ENCODE measurements around the gene SSR3. TPM values are rescaled to one million over a fixed set of nuclear protein-coding genes. Genes with fewer than 3 reads are reported as not detected.
A peak's percentile ranks its signal among the peaks of the same experiment; 100 is the strongest.
"Not testable (repeated sequence)": the region's sequence is repeated elsewhere in the genome, so short reads cannot be mapped to it uniquely, and the experiment has no call there.

Gene SSR3
- total RNA-seq, 1 donor from 2014 or later = 74.9 TPM

DNA sequence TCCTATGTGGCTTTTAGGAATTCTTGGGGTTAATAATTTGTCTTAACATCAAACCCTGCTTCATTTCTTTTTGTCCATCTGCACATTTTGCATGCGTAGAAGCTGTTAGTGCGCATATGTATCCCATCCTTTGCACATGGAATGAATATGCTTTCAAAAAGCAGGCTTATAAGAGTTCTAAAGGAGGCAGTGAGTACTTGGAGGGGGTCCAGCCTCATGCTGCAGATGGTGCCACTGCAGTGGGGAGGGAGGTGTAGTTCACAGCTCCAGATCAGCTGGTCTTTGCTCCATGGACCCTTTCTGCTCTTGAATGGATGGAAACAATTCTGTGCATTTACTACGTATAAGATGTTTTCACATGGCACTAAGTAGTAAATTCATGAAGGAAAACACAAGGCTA lies 20.7 kb upstream of the SSR3 start:
- peak; percentile 56 for DNase-seq

DNA sequence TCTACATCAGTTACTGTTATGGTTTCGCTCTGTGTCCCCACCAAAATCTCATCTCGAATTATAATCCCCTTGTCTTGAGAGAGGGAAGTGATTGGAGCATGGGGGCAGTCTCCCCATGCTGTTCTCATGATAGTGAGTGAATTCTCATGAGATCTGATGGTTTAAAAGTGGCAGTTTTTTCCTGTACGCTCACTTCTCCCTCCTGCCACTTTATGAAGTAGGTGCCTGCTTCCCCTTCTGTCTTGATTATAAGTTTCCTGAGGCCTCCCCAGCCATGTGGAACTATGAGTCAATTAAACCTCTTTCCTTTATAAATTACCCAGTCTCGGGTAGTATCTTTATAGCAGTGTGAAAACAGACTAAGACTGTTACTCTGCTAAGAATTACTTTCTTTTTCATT lies 15.0 kb upstream of the SSR3 start:
- not testable (repeated sequence) for DNase-seq

DNA sequence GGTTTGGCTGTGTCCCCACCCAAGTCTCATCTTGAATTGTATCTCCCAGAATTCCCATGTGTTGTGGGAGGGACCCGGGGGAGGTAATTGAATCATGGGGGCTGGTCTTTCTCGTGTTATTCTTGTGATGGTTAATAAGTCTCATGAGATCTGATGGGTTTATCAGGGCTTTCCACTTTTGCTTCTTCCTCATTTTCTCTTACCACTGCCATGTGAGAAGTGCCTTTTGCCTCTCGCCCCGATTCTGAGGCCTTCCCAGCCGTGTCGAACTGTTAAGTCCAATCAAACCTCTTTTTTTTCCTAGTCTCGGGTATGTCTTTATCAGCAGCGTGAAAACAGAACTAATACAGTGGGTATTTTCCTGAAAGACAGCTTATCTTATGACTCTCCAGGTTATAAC lies 14.1 kb upstream of the SSR3 start:
- DNase-seq = not testable (repeated sequence)

DNA sequence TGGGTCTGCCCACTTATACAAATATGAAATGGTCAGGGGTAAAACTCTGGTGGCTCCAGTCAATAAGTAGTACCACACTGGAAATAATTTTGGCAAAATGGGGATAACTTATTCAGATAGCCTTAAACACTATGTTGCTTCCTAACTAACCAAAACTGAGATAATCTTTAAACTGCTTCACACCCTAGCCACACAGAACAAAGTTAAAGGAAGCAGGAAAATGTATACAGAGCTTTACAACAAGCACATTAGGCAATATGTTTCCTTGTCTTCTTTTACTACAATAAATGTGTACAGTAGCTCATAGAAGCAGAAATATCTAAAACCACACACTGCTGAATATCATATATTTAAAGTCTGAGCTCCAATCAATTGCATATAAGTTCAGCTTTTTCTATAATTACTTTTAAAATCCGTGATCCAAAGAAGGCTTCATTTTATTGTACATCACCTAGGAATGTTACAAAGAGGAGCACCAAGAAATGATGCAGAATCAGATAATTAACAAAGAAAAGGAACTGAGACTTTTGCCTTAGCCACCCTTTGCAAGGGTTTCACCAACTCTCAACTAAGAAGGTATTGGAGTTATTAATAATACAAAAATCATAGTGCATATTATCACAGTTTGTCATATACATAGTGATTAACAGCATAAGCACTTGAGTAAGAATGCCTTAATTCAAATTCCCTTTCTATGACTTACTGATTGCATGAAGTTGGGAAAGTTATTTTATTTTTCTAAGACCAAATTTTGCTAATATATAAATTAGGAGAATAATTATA lies 9.2 kb upstream of the SSR3 start:
- DNase-seq = no peak

DNA sequence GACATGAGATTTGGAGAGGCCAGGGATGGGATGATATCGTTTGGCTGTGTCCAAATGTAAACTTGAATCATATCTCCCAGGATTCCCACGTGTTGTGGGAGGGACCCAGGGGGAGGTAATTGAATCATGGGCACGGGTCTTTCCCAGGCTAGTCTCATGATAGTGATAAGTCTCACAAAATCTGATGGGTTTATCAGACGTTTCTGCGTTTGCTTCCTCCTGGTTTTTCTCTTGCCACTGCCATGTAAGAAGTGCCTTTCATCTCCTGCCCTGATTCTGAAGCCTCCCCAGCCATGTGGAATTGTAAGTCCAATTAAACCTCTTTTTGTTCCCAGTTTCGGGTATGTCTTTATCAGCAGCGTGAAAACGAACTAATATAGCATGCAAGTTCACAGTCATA lies 7.6 kb upstream of the SSR3 start:
- not testable (repeated sequence) for DNase-seq

DNA sequence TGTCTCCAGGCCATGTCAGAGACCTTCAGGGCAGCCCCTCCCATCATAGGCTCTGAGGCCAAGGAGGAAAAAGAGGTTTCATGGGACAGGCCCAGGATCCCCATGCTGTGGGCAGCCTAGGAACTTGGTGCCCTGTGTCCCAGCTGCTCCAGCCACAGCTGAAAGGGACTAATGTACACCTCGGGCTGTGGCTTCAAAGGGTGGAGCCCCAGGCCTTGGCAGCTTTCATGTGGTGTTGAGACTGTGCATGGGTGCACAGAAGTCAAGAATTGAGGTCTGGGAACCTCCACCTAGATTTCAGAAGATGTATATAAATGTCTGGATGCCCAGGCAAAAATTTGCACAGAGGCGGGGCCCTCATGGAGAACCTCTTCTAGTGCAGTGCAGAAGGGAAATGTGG lies 6.6 kb upstream of the SSR3 start:
- no peak for DNase-seq

DNA sequence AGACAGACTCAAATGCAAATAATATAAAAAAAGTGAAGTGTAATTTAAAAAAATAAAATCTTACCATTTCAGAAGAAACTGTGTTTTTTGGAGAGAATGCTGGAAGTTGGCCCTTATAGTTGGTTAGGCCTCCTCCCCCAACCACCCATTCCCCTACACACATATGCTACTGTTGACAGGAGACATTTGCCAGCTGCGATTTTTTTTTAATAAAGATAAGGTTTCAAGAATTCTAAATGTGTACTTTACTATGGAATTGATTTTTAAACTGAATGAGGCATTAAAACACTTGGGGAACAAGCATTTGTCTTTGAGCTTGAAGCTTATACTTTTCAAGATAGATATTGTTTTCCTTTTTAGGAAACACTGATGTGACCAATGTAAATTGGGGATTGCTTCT lies 4.4 kb upstream of the SSR3 start:
- peak; percentile 69 for DNase-seq

DNA sequence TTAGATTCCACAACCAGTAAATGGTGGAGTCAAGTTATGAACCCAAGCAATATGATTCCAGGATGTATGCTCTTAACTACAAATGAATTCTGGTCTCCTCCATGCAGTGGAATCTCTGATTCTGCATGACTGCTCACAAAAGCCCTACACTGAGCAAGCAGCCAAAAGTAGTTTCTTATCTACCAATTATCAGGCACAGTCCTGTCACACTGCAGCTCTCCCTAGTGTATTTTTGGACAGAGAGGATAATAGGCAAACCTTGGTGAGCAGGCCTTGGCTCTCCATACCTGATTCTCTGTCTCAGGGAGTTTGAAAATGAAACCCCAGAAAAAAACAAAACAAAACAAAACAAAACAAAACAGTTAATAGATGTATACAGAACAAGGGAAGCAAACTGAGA lies 3.5 kb upstream of the SSR3 start:
- DNase-seq = no peak

DNA sequence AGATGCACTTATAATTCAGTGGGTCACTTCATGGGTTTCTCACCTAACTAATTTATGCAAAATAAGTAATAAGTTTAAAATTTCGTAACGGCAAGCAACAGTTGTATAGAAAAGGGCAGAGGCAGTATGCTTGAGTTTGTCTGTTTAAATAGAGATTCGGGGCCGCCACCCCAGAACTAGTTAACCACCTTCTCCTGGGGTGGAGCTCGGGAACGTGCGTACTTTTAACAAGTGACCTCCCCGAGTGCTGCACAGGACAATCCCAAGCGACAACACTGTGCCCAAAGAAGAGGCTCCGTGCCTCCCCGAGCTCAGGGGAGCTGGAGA lies 439 bp downstream of the SSR3 start:
- no peak for DNase-seq

DNA sequence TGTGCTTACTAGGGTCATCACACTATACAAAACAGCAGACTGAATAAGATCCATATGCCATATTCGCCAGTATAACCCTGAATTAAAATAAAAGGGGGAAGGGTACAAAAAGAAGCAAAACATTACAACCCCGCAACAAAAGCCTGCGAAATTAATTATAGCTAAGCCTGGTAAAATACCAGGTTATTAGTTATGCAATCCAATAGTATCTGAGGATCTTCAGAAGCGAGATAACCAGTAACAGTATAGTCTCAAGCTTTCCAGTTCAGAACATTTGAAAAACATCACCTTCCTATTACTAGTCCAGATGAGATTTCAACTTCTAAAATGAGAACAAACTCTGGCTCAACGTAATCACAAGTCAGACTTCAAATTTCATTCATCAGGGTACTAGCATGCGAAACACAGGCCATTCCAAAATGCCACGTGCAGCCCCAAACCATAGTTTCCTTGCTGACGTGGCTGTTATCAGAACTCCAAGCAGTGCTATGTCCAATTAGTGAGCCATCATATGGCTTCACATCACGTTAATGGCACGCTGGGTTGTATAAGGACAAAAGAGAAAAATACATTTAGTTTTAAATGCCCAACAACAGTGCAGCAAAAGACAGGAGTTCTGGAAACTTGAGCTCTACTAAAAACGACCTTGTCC lies 1.1 kb downstream of the SSR3 start:
- peak; percentile 55 for DNase-seq

DNA sequence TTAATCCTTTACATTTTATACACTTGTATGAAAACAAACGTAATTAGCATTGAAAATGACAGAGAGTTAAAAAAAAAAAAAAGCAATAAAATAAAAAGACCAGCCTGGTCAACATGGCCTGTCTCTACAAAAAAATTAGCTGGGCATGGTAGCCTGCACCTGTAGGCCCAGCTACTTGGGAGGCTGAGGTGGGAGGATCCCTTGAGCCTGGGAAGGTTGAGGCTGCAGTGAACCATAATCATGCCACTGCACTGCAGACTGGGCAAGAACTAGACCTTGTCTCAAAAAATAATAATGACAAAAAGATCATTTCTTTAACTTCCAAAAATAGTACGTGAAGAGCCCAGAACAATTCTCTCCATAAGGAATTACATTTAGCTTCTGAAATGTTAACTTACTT lies 1.9 kb downstream of the SSR3 start:
- DNase-seq = no peak

DNA sequence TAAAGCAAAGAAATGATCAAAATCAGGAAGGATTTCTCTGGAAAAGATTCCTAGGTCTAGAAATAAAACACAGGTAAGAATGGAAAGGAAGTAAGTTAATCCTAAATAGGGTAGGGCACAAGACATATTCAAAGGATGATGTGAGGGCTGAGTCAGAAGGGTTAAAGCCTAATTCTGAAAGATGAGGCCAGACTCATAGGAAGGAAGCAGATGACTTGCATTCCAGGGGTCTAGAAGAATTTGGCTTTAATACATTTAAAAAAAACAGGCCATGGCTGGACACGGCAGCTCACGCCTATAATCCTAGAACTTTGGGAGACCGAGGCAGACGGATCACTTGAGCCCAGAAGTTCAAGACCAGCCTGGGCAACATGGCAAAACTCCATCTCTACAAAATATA lies 3.2 kb downstream of the SSR3 start:
- DNase-seq = no peak

DNA sequence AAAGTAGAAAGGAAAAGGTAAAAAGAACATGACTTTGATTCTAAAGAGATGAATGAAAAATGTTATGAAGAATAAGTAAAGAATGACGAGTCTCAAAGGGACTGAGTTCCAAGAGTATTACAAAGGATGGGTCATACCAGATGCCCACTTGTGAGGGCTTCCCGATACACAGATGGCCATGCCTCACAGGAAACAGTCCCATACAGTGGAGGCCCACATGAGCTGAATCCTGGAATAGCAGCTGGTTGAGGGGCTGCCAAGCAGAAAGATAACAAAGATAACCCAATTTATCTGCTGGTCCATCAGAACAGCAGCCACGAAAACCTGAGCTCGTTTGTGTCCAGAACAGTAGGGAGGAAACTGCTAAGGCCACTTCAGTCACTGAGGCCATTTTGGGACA lies 3.7 kb downstream of the SSR3 start:
- no peak for DNase-seq

DNA sequence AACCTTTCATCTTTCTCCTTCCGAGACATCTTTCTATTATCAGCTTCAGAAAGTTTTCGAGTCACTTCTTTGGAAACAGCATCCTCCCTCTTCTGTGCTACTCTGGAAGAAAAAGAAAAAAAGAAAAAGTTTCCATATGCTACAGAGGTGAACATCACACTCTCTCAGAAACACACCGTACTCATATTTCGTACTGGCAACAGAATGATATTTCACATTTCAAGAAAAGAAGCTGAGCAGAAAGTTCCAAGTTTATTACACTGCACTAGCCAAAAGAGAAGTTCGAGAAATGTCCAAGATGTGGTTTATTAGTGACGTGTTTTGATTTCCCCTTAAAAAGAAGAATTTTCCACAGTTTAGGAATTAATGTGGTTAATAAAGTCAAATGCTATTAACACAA lies 6.0 kb downstream of the SSR3 start:
- DNase-seq = peak; percentile 32

DNA sequence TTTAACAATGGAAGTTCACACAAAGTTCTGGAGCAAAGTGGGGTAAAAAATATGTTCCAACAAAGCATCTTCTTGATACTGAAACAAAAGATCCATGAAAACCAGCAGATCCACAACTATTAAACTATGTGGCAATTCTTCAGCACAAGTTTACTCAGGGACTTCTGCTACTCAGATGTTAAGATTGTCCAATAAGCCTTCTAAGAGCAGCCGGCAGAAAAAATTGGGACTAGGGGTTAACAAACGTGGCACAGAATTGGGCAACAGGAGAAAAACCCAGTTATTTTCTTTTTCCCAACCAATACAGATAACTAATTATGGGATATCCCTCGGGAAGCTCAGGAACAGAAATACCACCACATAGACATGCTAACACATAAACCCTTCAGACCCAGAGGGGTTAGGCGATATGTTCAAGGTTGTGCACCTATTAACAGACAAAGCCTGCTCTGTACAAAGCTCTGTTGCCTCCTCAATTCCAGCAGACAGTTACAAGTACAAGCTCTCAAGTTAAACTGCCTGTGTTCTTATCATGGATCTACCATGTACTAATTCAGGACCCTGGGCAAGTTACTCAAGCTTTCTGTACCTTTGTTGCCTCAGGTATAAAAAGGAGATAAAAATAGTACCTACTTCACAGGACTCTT lies 6.8 kb downstream of the SSR3 start:
- DNase-seq = no peak

DNA sequence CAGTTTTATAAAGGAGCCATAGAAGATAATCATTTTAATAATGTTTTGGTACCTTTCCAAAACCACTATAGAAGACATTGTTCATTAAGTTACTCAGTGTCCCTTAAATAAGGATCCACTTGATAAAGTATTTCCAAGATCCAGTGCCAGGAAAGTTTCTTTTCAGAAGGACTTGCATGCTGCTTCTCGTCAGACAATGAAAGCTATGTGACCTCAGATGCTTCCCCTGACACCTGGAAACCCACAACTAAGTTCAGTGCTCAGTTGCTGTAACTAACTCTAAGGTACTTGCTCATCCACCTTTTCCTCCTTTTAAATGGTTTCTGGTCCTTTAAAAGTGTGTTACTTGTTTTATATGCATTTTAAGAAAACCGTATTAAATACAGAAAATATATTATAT lies 7.3 kb downstream of the SSR3 start:
- no peak for DNase-seq

DNA sequence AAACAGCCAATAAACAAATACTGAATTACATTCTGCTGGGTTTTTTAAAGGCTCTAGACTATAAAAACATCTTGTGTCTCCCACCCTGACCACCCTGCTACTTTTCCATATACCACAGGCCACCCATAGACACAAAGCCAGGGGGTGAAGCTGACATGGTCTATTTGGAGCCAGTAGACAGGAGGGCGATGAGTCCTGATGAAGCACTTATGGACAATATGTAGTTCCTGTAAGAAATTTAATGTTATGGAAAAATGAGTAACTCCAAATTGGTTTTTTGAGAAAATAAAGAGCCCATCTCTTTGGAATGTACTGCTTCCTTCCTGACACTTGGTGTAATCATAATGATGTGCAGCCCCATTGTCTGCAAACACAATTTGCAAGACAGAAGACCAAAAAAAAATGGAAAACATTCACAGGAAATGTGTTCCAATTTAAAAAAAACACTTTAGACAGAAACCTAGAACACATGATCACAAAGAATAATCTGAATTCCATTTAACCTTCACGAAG lies 11.8 kb downstream of the SSR3 start:
- DNase-seq = no peak

DNA sequence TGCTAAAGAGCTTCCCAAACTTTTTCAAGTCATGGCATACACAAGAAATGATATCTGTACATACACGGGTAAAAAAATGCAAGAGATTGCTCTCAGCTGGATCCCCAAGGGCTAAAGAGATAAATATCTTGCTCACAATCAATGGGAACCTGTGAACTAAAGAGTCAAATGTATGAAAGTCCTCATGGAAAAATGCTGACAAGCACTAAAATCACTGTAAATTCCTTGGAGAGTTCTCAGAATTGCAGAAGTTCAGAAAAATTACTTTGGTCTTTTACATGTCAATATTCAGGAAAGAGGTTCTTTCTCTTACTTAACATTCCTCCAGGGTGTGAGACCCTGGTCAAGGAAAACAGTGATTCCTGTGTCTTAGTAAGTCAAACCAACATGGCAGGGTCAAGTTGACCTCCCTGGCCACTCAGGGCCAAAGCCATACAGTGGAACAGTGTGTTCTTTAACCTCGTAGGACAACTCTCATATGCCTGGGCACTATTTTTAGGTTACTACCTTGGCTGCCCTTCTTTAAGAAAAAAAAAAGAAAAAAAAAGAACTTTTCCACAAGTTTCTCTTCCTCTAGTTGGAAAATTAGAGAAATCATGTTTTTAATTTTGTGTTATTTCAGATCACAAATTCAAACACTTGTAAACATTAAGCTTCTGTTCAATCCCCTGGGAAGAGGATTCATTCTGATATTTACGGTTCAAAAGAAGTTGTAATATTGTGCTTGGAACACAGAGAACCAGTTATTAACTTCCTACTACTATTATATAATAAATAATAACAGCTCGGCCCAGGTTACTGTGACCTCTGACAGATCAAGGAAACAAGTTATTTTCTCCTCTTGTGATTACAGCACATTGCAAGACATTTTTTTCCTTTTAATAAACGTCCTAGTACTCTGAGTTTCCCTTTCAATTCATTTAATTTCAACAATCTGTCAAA lies 12.5 kb downstream of the SSR3 start:
- DNase-seq = no peak

DNA sequence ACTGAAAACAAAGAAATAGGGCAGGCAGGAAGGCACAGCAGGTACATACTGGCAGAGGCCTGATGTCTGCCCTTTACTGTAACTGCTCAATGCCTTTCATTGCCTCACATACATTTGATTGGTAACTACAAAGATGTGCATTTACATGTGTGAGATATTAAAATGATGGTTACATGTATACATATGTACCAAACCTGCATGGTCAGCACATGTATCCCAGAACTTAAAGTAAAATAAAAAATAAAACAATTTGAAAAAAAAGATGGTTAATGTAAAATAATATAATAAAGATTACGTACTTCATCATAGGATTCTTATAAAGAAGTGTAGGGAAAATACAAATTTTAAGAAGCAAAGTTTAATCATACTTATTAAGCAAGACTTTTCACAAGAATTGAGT lies 15.1 kb downstream of the SSR3 start:
- no peak for DNase-seq

DNA sequence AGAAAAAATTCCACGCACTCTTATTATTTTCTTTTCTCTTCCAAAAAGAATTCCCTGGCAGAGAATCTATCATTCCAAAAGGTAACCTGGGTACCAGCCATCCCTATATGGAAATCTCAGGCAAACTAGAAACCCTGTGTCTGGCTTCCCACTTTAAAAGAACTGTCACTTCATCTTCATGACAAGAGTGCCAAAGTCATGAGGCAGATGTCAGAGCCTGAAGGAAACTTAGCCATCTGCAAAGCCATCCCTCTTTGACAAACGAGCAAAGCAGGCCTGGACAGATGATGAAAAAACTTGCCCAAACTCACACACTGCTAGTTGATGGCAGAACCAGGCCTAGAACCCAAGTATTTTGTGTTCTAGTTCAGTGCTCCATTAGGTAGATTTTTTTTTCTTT lies 15.9 kb downstream of the SSR3 start:
- peak; percentile 19 for DNase-seq

DNA sequence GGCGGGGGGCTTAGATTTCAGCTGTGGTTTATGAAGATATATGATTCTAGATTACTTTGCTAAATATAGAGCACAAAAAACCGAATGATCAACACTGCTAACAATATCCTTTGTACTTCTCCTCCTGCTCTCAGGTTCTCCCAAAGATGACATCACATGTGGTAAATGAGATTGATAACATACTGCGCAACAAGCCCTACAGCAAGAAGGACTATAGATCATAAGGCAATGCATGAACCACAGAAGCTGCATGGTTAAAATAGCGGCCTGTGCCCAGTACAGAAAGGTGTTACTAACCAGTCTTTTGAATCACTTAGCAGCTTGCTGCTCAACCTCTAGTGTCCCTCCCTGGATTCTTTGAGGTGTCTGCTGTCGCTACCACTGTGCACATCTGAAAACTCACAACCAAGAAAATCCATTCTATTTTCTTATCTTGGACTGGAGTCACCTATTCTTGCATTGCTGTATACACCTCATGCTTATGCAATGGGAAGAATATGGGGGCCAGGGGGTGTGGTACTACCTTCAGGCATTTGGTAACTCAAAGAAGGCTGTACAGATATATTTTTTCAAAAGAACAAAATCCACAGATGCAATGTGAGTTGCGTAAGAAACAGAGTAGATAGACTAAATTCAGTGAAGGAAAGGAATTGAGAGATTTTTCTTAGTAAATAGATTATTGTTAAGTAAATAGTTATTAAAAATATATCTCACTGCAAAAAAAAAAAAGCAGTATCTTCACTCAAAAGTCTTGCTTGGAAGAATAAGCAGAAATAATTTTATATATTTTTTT lies 18.2 kb downstream of the SSR3 start:
- DNase-seq = no peak

DNA sequence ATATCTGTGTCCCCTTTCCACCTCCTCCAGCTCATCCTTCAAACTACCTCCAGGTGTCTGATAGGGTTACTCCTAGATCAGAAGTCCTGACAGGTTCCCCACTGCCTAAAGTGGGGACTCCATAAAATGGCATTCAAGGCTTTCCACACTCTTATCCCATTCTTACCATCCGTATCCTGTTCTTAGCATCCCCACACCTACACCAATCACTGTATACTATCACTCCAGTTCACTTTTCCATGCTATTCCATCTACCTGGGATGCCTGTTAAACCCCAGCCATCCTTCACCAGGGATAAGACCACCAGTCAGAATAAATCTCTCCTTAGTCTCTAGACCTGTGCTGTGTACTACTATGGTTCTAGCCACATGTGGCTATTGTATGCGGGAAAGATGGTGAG lies 19.1 kb downstream of the SSR3 start:
- DNase-seq = no peak
